Measurements from ENCODE around the gene TIE1.
A peak's percentile ranks its signal among the peaks of the same experiment; 100 is the strongest.

The TIE1 gene

DNA sequence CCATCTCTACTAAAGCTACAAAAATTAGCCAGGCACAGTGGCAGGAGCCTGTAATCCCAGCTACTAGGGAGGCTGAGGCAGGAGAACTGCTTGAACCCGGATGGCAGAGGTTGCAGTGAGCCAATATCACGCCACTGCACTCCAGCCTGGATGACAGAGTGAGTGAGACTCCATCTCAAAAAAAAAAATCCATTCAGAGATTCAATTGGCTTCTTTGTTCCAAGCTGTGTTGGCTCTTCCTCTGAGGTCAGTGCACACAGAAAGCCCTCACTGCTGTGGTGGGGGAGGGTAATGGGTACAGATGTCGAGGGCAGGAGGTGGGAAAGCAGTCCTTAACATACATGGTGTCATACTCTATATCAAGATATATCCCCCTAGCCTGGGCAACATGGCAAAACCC lies 14.7 kb downstream of the TIE1 start:
- TF ChIP-seq, protein P1, sequence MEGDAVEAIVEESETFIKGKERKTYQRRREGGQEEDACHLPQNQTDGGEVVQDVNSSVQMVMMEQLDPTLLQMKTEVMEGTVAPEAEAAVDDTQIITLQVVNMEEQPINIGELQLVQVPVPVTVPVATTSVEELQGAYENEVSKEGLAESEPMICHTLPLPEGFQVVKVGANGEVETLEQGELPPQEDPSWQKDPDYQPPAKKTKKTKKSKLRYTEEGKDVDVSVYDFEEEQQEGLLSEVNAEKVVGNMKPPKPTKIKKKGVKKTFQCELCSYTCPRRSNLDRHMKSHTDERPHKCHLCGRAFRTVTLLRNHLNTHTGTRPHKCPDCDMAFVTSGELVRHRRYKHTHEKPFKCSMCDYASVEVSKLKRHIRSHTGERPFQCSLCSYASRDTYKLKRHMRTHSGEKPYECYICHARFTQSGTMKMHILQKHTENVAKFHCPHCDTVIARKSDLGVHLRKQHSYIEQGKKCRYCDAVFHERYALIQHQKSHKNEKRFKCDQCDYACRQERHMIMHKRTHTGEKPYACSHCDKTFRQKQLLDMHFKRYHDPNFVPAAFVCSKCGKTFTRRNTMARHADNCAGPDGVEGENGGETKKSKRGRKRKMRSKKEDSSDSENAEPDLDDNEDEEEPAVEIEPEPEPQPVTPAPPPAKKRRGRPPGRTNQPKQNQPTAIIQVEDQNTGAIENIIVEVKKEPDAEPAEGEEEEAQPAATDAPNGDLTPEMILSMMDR (IDR thresholded peaks at IDR 0.05; ENCODE audit: low read depth, low read length), result no peak
- no peak overlapping the region for H3K4me3 ChIP-seq (ENCODE audit: low read depth, low read length)
- DNase-seq (ENCODE audit: low read depth, low spot score), result no peak
- in situ Hi-C loops (cut with HindIII; ENCODE audit: low sequenced_read_pairs), result no loop called here

DNA sequence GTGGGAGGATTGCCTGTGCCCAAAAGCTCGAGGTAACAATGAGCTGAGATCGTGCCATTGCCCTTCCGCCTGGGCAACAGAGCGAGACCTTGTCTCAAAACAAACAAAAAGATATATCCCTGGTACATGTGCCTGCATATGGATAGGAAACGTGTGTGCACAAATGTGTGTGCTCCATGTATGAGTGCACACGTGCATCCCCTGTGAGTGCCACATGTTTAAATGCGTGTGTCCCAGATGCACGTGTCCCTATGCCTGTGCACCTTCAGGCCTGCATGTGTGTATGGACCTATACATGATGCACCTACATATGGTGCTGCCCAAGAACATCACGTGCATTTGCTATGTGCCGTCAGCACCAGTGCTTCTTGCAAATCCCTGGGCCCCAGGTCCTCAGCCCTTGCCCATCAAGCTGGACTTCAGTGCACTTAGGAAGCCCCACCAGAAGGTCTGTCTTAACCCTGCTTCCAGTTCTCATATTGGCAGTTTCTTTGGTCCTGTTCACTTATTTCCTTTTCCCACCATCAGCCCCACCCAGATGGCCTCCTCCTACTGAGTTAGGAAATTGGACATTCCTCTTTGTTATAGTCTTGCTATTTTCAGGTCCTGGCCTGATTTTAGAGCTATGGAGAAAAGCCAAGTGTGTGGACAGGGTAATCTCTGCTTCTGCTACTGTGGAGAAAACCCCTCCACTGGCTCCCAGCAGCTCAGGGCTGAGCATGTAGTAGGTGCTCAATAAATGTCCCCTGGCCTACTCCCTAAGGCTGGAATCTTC lies 15.4 kb downstream of the TIE1 start:
- TF ChIP-seq, protein P1 (IDR thresholded peaks at IDR 0.05; ENCODE audit: low read depth, low read length), result no peak
- in situ Hi-C loops (cut with HindIII; ENCODE audit: low sequenced_read_pairs), result no loop called here
- no peak for DNase-seq (ENCODE audit: low read depth, low spot score)
- H3K4me3 ChIP-seq (ENCODE audit: low read depth, low read length), result no peak overlapping the region

- no peak overlapping the region for H3K4me3 ChIP-seq (ENCODE audit: low read depth, low read length)
- in situ Hi-C loops (cut with HindIII; ENCODE audit: low sequenced_read_pairs), result no loop called here
- DNase-seq (ENCODE audit: low read depth, low spot score), result no peak
- TF ChIP-seq, protein P1 (IDR thresholded peaks at IDR 0.05; ENCODE audit: low read depth, low read length), result peak; percentile 23
Observed at GRCh38 chr1:43316738-43317520, 16.1 kb downstream of the TIE1 start.

DNA sequence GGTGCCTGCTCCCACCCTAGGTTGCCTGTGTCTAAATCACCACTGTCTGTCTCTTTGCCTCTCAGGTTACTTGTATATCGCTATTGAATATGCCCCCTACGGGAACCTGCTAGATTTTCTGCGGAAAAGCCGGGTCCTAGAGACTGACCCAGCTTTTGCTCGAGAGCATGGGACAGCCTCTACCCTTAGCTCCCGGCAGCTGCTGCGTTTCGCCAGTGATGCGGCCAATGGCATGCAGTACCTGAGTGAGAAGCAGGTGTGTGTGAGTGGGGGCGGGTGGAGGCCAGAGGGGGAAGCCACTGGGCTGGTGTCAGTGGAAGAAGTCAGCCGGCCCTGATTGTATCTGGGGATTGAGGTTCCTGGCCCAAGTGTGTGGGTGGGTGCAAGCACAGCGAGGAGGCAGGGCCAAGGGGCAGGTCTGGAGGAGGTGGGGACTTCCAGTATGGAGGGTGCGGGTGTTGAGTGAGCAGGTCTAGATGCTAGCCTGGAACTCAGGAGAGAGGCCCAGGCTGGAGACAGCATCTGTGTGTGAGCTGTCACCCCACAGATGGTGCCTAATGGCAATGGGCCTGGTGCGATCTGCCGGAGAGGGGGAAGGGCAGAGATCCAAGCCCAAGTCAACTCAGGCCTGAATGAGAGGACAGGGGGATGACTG lies 17.2 kb downstream of the TIE1 start:
- DNase-seq (ENCODE audit: low read depth, low spot score), result no peak
- no peak overlapping the region for H3K4me3 ChIP-seq (ENCODE audit: low read depth, low read length)
- in situ Hi-C loops (cut with HindIII; ENCODE audit: low sequenced_read_pairs), result no loop called here
- TF ChIP-seq, protein P1 (IDR thresholded peaks at IDR 0.05; ENCODE audit: low read depth, low read length), result no peak

DNA sequence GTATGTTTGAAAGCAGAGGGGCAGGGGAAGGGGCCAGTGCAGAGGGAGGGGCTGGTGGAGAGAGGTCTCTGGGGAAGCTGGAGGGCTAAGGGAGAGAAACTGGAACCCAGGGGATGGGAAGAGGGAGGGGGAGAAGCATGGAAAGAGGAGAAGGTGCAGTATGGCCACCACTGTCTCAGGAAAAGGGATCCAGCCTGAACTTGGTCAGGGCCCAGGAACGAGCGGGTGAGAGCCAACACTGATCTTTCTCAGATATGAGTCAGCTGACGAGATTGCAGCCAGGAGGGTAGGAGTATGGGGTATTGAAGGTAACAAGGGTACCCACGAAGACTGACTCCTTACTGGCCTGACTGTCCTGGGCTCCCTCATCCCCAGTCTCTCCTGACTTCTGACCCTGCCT lies 18.0 kb downstream of the TIE1 start:
- TF ChIP-seq, protein P1 (IDR thresholded peaks at IDR 0.05; ENCODE audit: low read depth, low read length), result no peak
- in situ Hi-C loops (cut with HindIII; ENCODE audit: low sequenced_read_pairs), result no loop called here
- no peak for DNase-seq (ENCODE audit: low read depth, low spot score)
- H3K4me3 ChIP-seq (ENCODE audit: low read depth, low read length), result no peak overlapping the region

DNA sequence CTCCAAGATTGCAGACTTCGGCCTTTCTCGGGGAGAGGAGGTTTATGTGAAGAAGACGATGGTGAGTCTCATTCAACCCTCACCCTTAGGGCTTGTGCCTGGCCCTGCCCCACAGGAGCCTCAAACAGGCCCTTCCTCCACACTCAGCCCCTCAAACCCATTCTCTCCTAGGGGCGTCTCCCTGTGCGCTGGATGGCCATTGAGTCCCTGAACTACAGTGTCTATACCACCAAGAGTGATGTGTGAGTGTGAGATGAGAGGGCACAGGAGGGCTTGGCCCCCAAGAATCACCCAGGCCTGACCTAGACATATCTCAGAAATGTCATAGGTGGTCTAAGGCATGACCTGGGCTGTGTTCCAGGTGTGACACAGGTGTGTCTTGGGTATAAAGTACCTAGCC lies 18.5 kb downstream of the TIE1 start:
- TF ChIP-seq, protein P1 (IDR thresholded peaks at IDR 0.05; ENCODE audit: low read depth, low read length), result no peak
- in situ Hi-C loops (cut with HindIII; ENCODE audit: low sequenced_read_pairs), result no loop called here
- DNase-seq (ENCODE audit: low read depth, low spot score), result no peak
- no peak overlapping the region for H3K4me3 ChIP-seq (ENCODE audit: low read depth, low read length)

All from astrocyte of the spinal cord (primary cell).